ENCODE results near the gene MTAP. TPM values are rescaled to one million over a fixed set of nuclear protein-coding genes. Genes with fewer than 3 reads are reported as not detected.

Gene MTAP
- total and polyA plus RNA-seq, 2 experiments from 2014 or later: 21.5 to 23.0 TPM

GRCh38 chr9:21982861-21983560 lies 180.6 kb downstream of the MTAP start:
- Histone ChIP-seq H3K4me1 (ENCODE audit: low read depth) (no peaks in the 10 kb centered on the region), H3K9me3 (ENCODE audit: low read depth) (no peaks in the 10 kb centered on the region), H3K27me3 (peaks cover 98% of the 10 kb centered on the region), H3K27ac (no peak overlapping the region), H3K36me3 (no peaks in the 10 kb centered on the region), H3K4me3 (no peak overlapping the region)
- no peak for DNase-seq (ENCODE audit: low read depth in 1 of 2, low spot score in 1 of 2)
- TF ChIP-seq CTCF (IDR thresholded peaks at IDR 0.05; ENCODE audit: low read depth, low read length): no peak

GRCh38 chr9:21983561-21983935 lies 181.1 kb downstream of the MTAP start:
- no peaks in the 10 kb centered on the region for H3K4me1 ChIP-seq (ENCODE audit: low read depth)
- no peak for DNase-seq (ENCODE audit: low read depth in 1 of 2, low spot score in 1 of 2)
- H3K27me3 ChIP-seq: peaks cover 98% of the 10 kb centered on the region
- no peak for TF ChIP-seq CTCF (IDR thresholded peaks at IDR 0.05; ENCODE audit: low read depth, low read length)
- H3K27ac ChIP-seq: no peak overlapping the region
- no peaks in the 10 kb centered on the region for H3K36me3 ChIP-seq
- no peaks in the 10 kb centered on the region for H3K9me3 ChIP-seq (ENCODE audit: low read depth)
- H3K4me3 ChIP-seq: no peak overlapping the region

GRCh38 chr9:21984101-21984500 lies 181.7 kb downstream of the MTAP start:
- Histone ChIP-seq H3K4me3 (no peak overlapping the region), H3K4me1 (ENCODE audit: low read depth) (no peaks in the 10 kb centered on the region), H3K9me3 (ENCODE audit: low read depth) (no peaks in the 10 kb centered on the region), H3K27me3 (peaks cover 98% of the 10 kb centered on the region), H3K27ac (no peak overlapping the region), H3K36me3 (no peaks in the 10 kb centered on the region)
- no peak for DNase-seq (ENCODE audit: low read depth in 1 of 2, low spot score in 1 of 2)
- no peak for TF ChIP-seq CTCF (IDR thresholded peaks at IDR 0.05; ENCODE audit: low read depth, low read length)

- no peak for TF ChIP-seq CTCF (IDR thresholded peaks at IDR 0.05; ENCODE audit: low read depth, low read length)
- no peaks in the 10 kb centered on the region for H3K36me3 ChIP-seq
- no peaks in the 10 kb centered on the region for H3K4me1 ChIP-seq (ENCODE audit: low read depth)
- no peak for DNase-seq (ENCODE audit: low read depth in 1 of 2, low spot score in 1 of 2)
- H3K4me3 ChIP-seq: no peak overlapping the region
- no peaks in the 10 kb centered on the region for H3K9me3 ChIP-seq (ENCODE audit: low read depth)
- H3K27me3 ChIP-seq: peaks cover 100% of the 10 kb centered on the region
- no peak overlapping the region for H3K27ac ChIP-seq
Measured at GRCh38 chr9:21985964-21986667, 183.7 kb downstream of the MTAP start.

Other genes with a start within 250 kb of the MTAP start
- gene CDKN2A, start 191.8 kb downstream of the MTAP start, total RNA-seq: 0.25 and 0.27 TPM in 2 replicates
- not detected in 2 replicates for gene CDKN2A, start 191.8 kb downstream of the MTAP start, polyA plus RNA-seq
- gene CDKN2B-AS1, start 192.2 kb downstream of the MTAP start, total RNA-seq: not detected in 2 replicates
- 0.44 TPM in 1 of 2 replicates, not detected in the other for gene CDKN2B-AS1, start 192.2 kb downstream of the MTAP start, polyA plus RNA-seq
- 1.8 and 2.5 TPM in 2 replicates for gene CDKN2B, start 206.7 kb downstream of the MTAP start, total RNA-seq
- gene CDKN2B, start 206.7 kb downstream of the MTAP start, polyA plus RNA-seq: 0.21 and 0.81 TPM in 2 replicates